Measurements from ENCODE around the gene PDX1. TPM values are rescaled to one million over a fixed set of nuclear protein-coding genes. Genes with fewer than 3 reads are reported as not detected.

PDX1 gene
- total RNA-seq, 3 donors from 2014 or later: 0.72 to 1.5 TPM; not detected in 1

- Histone ChIP-seq H3K9me3 (no peaks in the 10 kb centered on the region), H3K36me3 (ENCODE audit: low read depth) (no peaks in the 10 kb centered on the region), H3K4me3 (peak overlapping the region; percentile 60), H3K4me1 (ENCODE audit: low read depth) (peaks cover 11% of the 10 kb centered on the region)
- DNase-seq: peak in 2 of 3 donors; percentile 63 to 72
- TF ChIP-seq, protein P1, sequence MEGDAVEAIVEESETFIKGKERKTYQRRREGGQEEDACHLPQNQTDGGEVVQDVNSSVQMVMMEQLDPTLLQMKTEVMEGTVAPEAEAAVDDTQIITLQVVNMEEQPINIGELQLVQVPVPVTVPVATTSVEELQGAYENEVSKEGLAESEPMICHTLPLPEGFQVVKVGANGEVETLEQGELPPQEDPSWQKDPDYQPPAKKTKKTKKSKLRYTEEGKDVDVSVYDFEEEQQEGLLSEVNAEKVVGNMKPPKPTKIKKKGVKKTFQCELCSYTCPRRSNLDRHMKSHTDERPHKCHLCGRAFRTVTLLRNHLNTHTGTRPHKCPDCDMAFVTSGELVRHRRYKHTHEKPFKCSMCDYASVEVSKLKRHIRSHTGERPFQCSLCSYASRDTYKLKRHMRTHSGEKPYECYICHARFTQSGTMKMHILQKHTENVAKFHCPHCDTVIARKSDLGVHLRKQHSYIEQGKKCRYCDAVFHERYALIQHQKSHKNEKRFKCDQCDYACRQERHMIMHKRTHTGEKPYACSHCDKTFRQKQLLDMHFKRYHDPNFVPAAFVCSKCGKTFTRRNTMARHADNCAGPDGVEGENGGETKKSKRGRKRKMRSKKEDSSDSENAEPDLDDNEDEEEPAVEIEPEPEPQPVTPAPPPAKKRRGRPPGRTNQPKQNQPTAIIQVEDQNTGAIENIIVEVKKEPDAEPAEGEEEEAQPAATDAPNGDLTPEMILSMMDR (IDR thresholded peaks at IDR 0.05): no peak
- no peak for ATAC-seq
- intact Hi-C loops (cut with DNase I, micrococcal nuclease): no loop called here
Measured at GRCh38 chr13:27965740-27966640, 46.2 kb downstream of the PDX1 start.

DNA sequence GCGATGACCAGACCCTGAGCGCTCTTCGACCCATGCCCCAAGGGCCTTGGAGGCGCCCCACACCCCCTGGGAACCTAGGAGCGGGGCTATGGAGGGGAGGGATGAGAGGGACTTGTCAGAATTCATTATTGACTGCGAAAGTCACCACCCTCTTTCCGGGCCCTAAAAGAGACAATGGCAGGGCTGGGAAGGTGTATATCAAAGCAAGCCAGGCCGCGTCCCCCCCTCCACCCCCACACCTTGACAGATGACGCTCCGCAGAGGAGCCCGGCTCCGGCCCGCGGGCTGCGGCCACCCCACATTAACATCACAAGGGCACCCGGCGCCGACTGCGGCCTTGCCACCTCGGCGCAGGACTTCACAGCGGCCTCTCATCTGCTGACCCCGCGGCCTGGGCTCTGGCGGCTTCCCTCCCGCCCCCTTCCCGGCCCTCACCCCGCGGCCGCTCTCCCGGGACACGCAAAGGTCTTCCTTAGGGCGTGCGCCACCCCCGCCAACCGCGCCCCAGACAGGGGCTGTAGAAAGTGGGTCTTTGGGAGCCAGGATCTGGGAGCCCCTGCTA, 46.9 kb downstream of the PDX1 start:
- ATAC-seq (no peak), DNase-seq (peak in 1 of 3 donors; percentile 38)
- H3K4me3 ChIP-seq: peak overlapping the region; percentile 60
- no peaks in the 10 kb centered on the region for H3K9me3 ChIP-seq
- peaks cover 13% of the 10 kb centered on the region for H3K4me1 ChIP-seq (ENCODE audit: low read depth)
- no peaks in the 10 kb centered on the region for H3K36me3 ChIP-seq (ENCODE audit: low read depth)
- intact Hi-C loops (cut with DNase I, micrococcal nuclease): no loop called here
- TF ChIP-seq, protein P1 (IDR thresholded peaks at IDR 0.05): no peak

DNA sequence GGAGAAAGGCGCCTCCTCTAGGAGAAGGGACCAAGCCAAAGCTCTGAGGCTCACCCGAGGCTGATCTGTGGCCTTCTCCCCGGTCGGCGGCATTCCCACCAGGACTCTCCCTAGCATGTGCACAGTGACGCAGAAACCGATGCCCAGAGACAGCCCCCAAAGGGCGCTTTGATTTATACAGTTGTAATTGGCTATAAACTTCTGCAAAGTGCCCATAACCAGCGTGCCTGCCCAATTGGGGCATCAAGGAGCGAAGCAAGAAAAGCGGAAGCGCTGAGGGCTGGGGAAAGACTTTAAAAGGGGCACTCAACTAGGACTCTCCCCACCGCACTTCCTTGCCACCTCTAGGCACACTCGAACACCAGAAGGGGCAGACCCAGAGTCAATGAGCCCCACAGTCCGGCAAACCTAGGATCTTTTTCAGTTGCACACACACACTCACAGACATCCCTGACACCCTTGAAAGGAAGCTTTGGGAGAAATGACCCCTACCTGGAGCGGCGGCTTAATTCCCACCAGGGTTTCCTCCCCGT, 47.5 kb downstream of the PDX1 start:
- ATAC-seq (peak; percentile 5), DNase-seq (peak in 2 of 3 donors; percentile 51 to 62)
- no peaks in the 10 kb centered on the region for H3K9me3 ChIP-seq
- intact Hi-C loops (cut with DNase I, micrococcal nuclease): no loop called here
- TF ChIP-seq, protein P1 (IDR thresholded peaks at IDR 0.05): no peak
- H3K4me3 ChIP-seq: peak overlapping the region; percentile 60
- H3K4me1 ChIP-seq (ENCODE audit: low read depth): peaks cover 19% of the 10 kb centered on the region
- no peaks in the 10 kb centered on the region for H3K36me3 ChIP-seq (ENCODE audit: low read depth)

DNA sequence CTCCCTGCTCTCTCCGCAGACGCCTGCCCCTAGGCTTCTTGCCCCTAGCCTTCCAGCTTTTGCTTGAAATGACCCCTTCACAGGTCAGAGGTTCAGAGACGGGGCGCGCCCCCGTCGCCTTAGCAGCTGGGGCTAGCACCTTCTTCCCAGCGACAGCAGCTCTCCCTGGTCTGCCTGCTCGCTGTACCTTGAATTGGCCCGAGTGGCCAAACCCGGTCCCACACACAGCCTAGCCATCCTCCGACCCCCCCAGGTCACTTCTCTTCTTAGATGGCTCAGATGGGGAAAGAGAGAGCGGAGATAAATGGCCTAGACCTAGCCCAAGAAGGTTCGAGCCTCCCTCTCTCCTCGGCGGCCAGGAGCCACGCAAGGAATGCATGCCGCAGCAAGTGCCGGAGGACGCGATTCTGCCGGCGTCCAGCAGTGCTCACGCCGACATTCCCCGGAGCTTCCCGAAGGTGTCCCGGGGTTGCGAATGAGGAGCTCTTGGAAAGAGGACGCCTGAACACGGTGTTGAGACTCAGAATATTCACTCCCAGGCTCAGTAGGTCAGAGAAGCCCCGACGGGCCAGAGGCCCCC, 48.0 kb downstream of the PDX1 start:
- DNase-seq (no peak), ATAC-seq (no peak)
- Histone ChIP-seq H3K36me3 (ENCODE audit: low read depth) (no peaks in the 10 kb centered on the region), H3K4me1 (ENCODE audit: low read depth) (peaks cover 19% of the 10 kb centered on the region), H3K4me3 (peak overlapping the region; percentile 60), H3K9me3 (no peaks in the 10 kb centered on the region)
- intact Hi-C loops (cut with DNase I, micrococcal nuclease): no loop called here
- TF ChIP-seq, protein P1 (IDR thresholded peaks at IDR 0.05): no peak

DNA sequence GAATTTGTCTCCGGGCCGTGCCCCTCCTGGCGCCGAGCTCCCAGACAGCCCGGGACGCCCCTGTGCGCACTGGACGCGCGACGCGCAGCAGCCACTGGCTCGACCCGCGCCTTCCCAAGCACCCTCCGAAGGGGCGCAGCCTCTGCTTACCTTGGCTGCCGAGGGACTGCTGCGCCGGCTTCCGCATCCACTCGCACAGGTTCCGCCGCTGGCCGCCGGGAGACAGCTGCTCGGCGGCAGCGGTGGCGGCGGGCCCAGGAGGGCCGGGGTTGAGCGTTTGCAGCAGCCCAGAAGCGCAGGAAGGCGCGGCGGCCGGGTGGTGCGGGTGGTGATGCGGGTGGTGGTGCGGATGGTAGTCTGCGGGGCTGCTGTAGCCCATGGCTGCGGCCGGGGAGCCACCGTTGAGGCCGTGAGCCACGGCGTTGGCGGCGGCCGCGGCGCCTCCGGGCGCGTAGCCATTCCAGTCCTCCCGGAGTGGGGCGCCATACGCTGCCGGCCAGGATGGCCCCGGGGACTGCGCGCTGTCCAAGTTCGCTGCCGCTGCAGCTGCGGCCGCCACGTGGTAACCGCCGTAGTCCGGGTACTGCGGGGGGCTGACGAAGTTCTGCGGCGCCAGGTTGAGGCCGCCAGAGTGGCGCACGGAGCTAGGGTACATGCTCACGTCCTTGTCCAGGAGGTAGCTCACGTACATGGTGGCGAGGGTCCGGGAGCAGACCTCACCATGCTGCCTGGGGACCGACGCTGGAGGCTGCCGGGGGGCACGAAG, 48.7 kb downstream of the PDX1 start:
- H3K4me3 ChIP-seq: peak overlapping the region; percentile 60

More for the DNA sequence above, 48.7 kb downstream of the PDX1 start:
- DNase-seq (no peak), ATAC-seq (peak; percentile 4)
- Histone ChIP-seq H3K36me3 (ENCODE audit: low read depth) (no peaks in the 10 kb centered on the region), H3K9me3 (no peaks in the 10 kb centered on the region), H3K4me1 (ENCODE audit: low read depth) (peaks cover 14% of the 10 kb centered on the region)
- intact Hi-C loops (cut with DNase I, micrococcal nuclease): no loop called here
- TF ChIP-seq, protein P1 (IDR thresholded peaks at IDR 0.05): no peak
